Nephron progenitor cell (in vitro differentiated cells): ENCODE measurements around the gene NSUN7.

Experiments used
- DNase-seq: peaks from one replicate; pipeline ENCODE4 v3.0.0; 2021
- H3K27ac Mint-ChIP-seq: 2 replicates; pipeline ENCODE4 v1.8.0; 2021; ENCODE audit warnings: mild to moderate bottlenecking, moderate library complexity, mixed read lengths
- H3K27me3 Mint-ChIP-seq: 2 replicates; pipeline ENCODE4 v1.8.0; 2021; ENCODE audit warnings: mild to moderate bottlenecking, low read depth, mixed read lengths; ENCODE audit not compliant: poor library complexity
- H3K36me3 Mint-ChIP-seq: 2 replicates; pipeline ENCODE4 v1.8.0; 2021; ENCODE audit warnings: low read depth, mixed read lengths
- H3K4me1 Mint-ChIP-seq: 2 replicates; pipeline ENCODE4 v1.8.0; 2021; ENCODE audit warnings: mixed read lengths
- H3K4me3 Mint-ChIP-seq: 2 replicates; pipeline ENCODE4 v1.8.0; 2021; ENCODE audit warnings: mild to moderate bottlenecking, moderate library complexity, mixed read lengths
- H3K9me3 Mint-ChIP-seq: 2 replicates; pipeline ENCODE4 v1.8.0; 2021; ENCODE audit warnings: mild to moderate bottlenecking, moderate library complexity, mixed read lengths
- TF ChIP-seq, protein P1 (sequence below): fragments of 200-600 bp; sonication (generic); IDR thresholded peaks from 2 replicates; pipeline ENCODE4 v1.5.0; 2021; ENCODE audit warnings: antibody characterized with exemption

NSUN7 gene

DNA sequence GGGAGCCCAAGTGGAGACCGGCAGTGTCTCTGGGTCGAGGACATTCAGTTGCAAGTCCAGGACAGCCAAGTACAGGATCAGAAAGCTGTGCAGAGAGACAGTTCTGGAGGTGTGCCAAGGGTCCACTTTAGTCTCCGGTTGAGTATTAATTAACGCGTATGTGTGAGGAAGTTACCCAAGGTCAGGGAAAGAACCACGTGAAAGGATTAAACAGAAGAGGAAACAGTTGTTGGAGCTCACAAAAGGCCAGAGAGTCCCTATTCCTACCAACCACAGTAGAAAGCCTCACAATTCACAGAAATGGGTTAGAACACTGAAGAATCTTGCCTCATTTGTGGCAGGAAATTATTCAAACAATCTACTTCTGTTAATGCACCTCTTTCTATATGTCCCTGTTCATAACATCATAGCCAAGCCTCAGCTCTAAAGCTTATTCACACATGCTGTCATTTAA, 17.9 kb upstream of the NSUN7 start:
- TF ChIP-seq, protein P1, sequence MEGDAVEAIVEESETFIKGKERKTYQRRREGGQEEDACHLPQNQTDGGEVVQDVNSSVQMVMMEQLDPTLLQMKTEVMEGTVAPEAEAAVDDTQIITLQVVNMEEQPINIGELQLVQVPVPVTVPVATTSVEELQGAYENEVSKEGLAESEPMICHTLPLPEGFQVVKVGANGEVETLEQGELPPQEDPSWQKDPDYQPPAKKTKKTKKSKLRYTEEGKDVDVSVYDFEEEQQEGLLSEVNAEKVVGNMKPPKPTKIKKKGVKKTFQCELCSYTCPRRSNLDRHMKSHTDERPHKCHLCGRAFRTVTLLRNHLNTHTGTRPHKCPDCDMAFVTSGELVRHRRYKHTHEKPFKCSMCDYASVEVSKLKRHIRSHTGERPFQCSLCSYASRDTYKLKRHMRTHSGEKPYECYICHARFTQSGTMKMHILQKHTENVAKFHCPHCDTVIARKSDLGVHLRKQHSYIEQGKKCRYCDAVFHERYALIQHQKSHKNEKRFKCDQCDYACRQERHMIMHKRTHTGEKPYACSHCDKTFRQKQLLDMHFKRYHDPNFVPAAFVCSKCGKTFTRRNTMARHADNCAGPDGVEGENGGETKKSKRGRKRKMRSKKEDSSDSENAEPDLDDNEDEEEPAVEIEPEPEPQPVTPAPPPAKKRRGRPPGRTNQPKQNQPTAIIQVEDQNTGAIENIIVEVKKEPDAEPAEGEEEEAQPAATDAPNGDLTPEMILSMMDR: no peak
- no peaks in the 10 kb centered on the region for H3K9me3 Mint-ChIP-seq
- H3K4me3 Mint-ChIP-seq: no peak overlapping the region

DNA sequence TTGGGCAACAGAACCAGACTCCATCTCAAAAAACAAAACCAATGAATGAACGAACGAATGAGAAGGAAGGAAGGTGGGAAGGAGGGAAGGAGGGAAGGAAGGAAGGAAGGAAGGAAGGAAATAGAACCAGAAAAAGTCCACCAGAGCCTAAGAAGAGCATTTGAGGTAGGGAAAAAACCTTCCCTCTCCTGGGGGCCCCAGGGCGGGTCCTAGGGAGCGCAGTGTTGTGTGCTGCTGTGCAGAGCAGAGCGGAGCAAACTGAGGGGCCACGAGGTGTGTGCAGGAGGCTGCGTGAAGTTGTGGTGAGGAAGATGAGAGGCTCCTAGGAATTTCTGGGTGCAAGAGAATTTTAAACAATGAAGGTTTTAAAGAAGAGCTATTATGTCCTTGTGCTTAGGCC, 16.0 kb upstream of the NSUN7 start:
- Mint-ChIP-seq H3K27ac (no peak overlapping the region), H3K36me3 (no peaks in the 10 kb centered on the region), H3K4me1 (peaks cover 17% of the 10 kb centered on the region), H3K4me3 (no peak overlapping the region), H3K27me3 (no peaks in the 10 kb centered on the region), H3K9me3 (no peaks in the 10 kb centered on the region)
- no peak for DNase-seq
- TF ChIP-seq, protein P1: no peak

More for the DNA sequence above, 17.9 kb upstream of the NSUN7 start:
- no peak for DNase-seq
- peaks cover 17% of the 10 kb centered on the region for H3K4me1 Mint-ChIP-seq
- no peak overlapping the region for H3K27ac Mint-ChIP-seq
- H3K27me3 Mint-ChIP-seq: no peaks in the 10 kb centered on the region
- H3K36me3 Mint-ChIP-seq: no peaks in the 10 kb centered on the region

DNA sequence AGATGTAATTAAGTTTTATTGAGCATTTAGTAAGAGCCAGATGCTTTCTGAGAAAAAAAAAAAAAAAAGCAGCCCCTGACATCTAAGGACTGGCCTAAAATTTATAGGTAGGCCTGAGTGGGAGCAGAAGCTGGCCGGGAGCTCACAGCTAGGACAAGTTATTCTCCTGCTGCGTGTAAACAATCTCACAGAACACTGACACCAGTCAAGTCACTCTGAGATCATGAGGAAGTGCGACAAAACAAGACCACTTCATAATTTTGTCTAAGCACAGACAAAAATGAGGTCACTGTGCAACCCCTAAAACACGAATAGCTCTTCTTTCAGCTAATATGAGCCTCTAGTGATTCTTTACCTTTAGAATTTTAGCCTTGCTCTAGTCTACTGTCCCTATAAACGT, 15.3 kb upstream of the NSUN7 start:
- H3K27me3 Mint-ChIP-seq: no peaks in the 10 kb centered on the region
- TF ChIP-seq, protein P1: no peak
- peak overlapping the region; percentile 64 for H3K27ac Mint-ChIP-seq
- no peak for DNase-seq
- H3K9me3 Mint-ChIP-seq: no peaks in the 10 kb centered on the region
- H3K4me3 Mint-ChIP-seq: no peak overlapping the region
- H3K36me3 Mint-ChIP-seq: no peaks in the 10 kb centered on the region
- peaks cover 17% of the 10 kb centered on the region for H3K4me1 Mint-ChIP-seq

DNA sequence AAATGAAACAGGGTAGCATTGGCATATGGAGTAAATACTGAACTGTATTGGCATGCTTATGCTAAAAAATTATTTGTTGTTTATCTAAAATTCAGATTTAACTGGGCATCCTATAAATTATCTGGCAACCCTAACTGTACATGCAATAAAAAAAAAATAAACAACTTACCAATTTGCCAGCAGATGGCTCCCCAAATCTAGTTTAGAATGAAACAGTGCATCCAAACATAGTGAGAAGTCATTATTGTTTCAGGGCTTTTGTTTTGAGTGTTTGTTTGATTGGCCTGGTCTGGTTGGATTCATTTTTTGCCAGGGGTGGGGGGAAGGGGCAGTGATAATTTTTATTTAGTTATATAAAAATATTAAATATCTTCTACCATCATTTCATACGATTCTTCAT, 12.8 kb upstream of the NSUN7 start:
- H3K27me3 Mint-ChIP-seq: no peaks in the 10 kb centered on the region
- TF ChIP-seq, protein P1: peak; percentile 12
- H3K27ac Mint-ChIP-seq: no peak overlapping the region
- H3K4me1 Mint-ChIP-seq: peaks cover 17% of the 10 kb centered on the region
- no peak for DNase-seq
- no peak overlapping the region for H3K4me3 Mint-ChIP-seq
- H3K36me3 Mint-ChIP-seq: no peaks in the 10 kb centered on the region
- H3K9me3 Mint-ChIP-seq: no peaks in the 10 kb centered on the region

DNA sequence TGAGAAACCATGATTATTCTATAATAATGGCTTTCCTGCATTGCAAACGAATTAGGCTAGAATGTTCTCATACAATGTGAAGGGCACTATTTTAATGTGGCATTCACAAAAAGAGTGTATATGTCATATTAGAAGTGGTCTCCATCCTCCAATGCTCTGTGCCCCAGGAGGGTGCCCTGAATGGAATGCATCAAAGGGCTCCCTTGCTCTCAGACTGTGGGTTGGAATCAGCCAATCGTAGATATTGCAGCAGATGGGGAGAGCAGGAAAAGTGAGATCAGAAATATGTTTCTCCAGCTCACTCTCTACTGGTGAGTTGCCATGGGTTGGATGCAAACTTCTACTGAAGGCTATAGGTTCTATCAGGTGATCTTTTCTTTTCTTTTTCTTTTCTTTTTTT, 11.9 kb upstream of the NSUN7 start:
- Mint-ChIP-seq H3K27me3 (no peaks in the 10 kb centered on the region), H3K4me1 (peaks cover 17% of the 10 kb centered on the region), H3K36me3 (no peaks in the 10 kb centered on the region), H3K4me3 (no peak overlapping the region), H3K9me3 (no peaks in the 10 kb centered on the region), H3K27ac (no peak overlapping the region)
- TF ChIP-seq, protein P1: no peak
- no peak for DNase-seq

DNA sequence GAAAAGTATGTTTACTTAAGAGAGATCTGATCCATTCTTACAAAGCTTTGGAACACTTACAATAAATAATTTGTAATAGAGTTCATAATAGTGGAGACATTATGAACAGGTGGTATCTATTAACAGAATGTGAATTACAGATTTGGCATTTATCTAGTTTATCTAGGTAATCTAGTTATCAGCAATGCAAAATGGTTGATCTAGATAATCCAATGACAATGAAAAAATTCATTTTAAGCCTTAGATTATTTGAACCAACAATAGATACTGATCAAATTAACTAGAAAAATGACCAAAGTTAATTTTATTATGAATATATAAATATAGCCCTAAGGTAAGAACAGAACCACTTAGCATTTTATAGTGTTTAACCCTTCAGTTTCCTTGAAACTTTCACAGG, 10.4 kb upstream of the NSUN7 start:
- TF ChIP-seq, protein P1: no peak
- Mint-ChIP-seq H3K36me3 (no peaks in the 10 kb centered on the region), H3K4me3 (no peak overlapping the region), H3K27ac (no peak overlapping the region), H3K27me3 (no peaks in the 10 kb centered on the region), H3K9me3 (no peaks in the 10 kb centered on the region), H3K4me1 (peaks cover 7% of the 10 kb centered on the region)
- no peak for DNase-seq
